HepG2 (cell line): Measurements from ENCODE around the gene ZSCAN26. TPM values are rescaled to one million over a fixed set of nuclear protein-coding genes. Genes with fewer than 3 reads are reported as not detected.

ENCODE experiments used
- AFF4 ChIP-seq: sonication (generic); formaldehyde crosslinking; IDR thresholded peaks from 2 replicates; pipeline ENCODE4 v1.4.0; 2020; ENCODE audit warnings: missing genetic modification reagents
- ATF4 ChIP-seq, 2 experiments: fragments of 450-650 bp in 1 of 2; sonication (generic) in 1 of 2; formaldehyde crosslinking; IDR thresholded peaks; 2 replicates each; pipeline versions ENCODE4 v1.5.0 to v1.8.0; 2020 to 2022; ENCODE audit warnings: mild to moderate bottlenecking in 1 of 2, missing genetic modification reagents in 1 of 2
- CENPT ChIP-seq: sonication (generic); formaldehyde crosslinking; IDR thresholded peaks from 2 replicates; pipeline ENCODE4 v1.8.0; 2022; ENCODE audit warnings: low read depth, mild to moderate bottlenecking, moderate library complexity, missing genetic modification reagents
- DNMT3B ChIP-seq: conservative IDR thresholded peaks from 2 replicates; pipeline ENCODE4 v1.6.1; 2016; ENCODE audit warnings: missing biosample characterization, control low read depth
- EP300 ChIP-seq, 3 experiments: sonication (generic) in 1 of 3; formaldehyde crosslinking in 1 of 3; IDR thresholded peaks; 2 replicates each; pipeline versions ENCODE4 v1.5.1 to v1.6.1; 2011 to 2020; ENCODE audit warnings: low read depth in 2 of 3, low read length in 2 of 3, borderline replicate concordance in 1 of 3, improper control_type of control experiment in 1 of 3, mild to moderate bottlenecking in 1 of 3, missing genetic modification reagents in 1 of 3, moderate library complexity in 1 of 3
- HDAC1 ChIP-seq: sonication (generic); formaldehyde crosslinking; IDR thresholded peaks from 2 replicates; pipeline ENCODE4 v1.5.1; 2020; ENCODE audit warnings: mild to moderate bottlenecking, missing genetic modification reagents
- HDAC6 ChIP-seq: fragments of 200-600 bp; sonication (generic); IDR thresholded peaks from 2 replicates; pipeline ENCODE4 v1.7.0; 2017; ENCODE audit warnings: mild to moderate bottlenecking, antibody characterized with exemption, low read length, low read depth
- KLF12 ChIP-seq: sonication (generic); formaldehyde crosslinking; IDR thresholded peaks from 2 replicates; pipeline ENCODE4 v1.4.0; 2020; ENCODE audit warnings: missing genetic modification reagents, borderline replicate concordance
- KLF6 ChIP-seq: IDR thresholded peaks from 2 replicates; pipeline ENCODE4 v1.8.0; 2016; ENCODE audit warnings: missing biosample characterization, missing genetic modification reagents
- MAFG ChIP-seq: sonication (generic); formaldehyde crosslinking; IDR thresholded peaks from 2 replicates; pipeline ENCODE4 v1.5.1; 2020; ENCODE audit warnings: mild to moderate bottlenecking, missing genetic modification reagents
- MEIS1 ChIP-seq: sonication (generic); formaldehyde crosslinking; IDR thresholded peaks from 2 replicates; pipeline ENCODE4 v1.9.0; 2021; ENCODE audit warnings: mild to moderate bottlenecking, missing genetic modification reagents, moderate library complexity, borderline replicate concordance
- POGZ ChIP-seq: sonication (generic); formaldehyde crosslinking; IDR thresholded peaks from 2 replicates; pipeline ENCODE4 v1.4.0; 2020; ENCODE audit warnings: mild to moderate bottlenecking, missing genetic modification reagents
- RAD21 ChIP-seq: fragments of 450-650 bp; formaldehyde crosslinking; IDR thresholded peaks from 2 replicates; pipeline ENCODE4 v1.5.0; 2020; ENCODE audit warnings: mild to moderate bottlenecking
- RCOR2 ChIP-seq: IDR thresholded peaks from 2 replicates; pipeline ENCODE4 v1.6.1; 2016; ENCODE audit warnings: missing biosample characterization, missing genetic modification reagents
- SRSF9 ChIP-seq: fragments of 200-400 bp; formaldehyde crosslinking; IDR thresholded peaks from 2 replicates; pipeline ENCODE4 v1.6.1; 2018; ENCODE audit warnings: borderline replicate concordance, mild to moderate bottlenecking, low read depth, low read length; ENCODE audit not compliant: insufficient read depth, poor library complexity, severe bottlenecking
- TMF1 ChIP-seq: sonication (generic); formaldehyde crosslinking; IDR thresholded peaks from 2 replicates; pipeline ENCODE4 v1.8.1; 2022; ENCODE audit warnings: low read depth, missing genetic modification reagents
- TRIM22 ChIP-seq: fragments of 450-650 bp; IDR thresholded peaks from 2 replicates; pipeline ENCODE4 v1.6.1; 2017
- XBP1 ChIP-seq: sonication (generic); formaldehyde crosslinking; IDR thresholded peaks from 2 replicates; pipeline ENCODE4 v1.5.0; 2020; ENCODE audit warnings: missing genetic modification reagents
- YEATS2 ChIP-seq: sonication (generic); formaldehyde crosslinking; IDR thresholded peaks from 2 replicates; pipeline ENCODE4 v1.4.0; 2020; ENCODE audit warnings: missing genetic modification reagents, borderline replicate concordance
- ZNF180 ChIP-seq: sonication (generic); formaldehyde crosslinking; IDR thresholded peaks from 2 replicates; pipeline ENCODE4 v1.4.0; 2020; ENCODE audit warnings: low read depth, missing genetic modification reagents, borderline replicate concordance
- ZNF234 ChIP-seq: sonication (generic); formaldehyde crosslinking; conservative IDR thresholded peaks from 2 replicates; pipeline ENCODE4 v1.5.1; 2020; ENCODE audit warnings: mild to moderate bottlenecking, missing genetic modification reagents
- ZNF431 ChIP-seq: sonication (generic); formaldehyde crosslinking; IDR thresholded peaks from 2 replicates; pipeline ENCODE4 v1.9.0; 2022; ENCODE audit warnings: missing genetic modification reagents, low read depth, mild to moderate bottlenecking, borderline replicate concordance
- ZNF570 ChIP-seq: sonication (generic); formaldehyde crosslinking; IDR thresholded peaks from 2 replicates; pipeline ENCODE4 v1.4.0; 2020; ENCODE audit warnings: mild to moderate bottlenecking, missing genetic modification reagents, borderline replicate concordance
- ZNF678 ChIP-seq: sonication (generic); formaldehyde crosslinking; IDR thresholded peaks from 2 replicates; pipeline ENCODE4 v1.4.0; 2020; ENCODE audit warnings: mild to moderate bottlenecking, missing genetic modification reagents
- polyA plus RNA-seq, 8 experiments: library from polyadenylated mRNA; depleted of rRNA in 3 of 8; stranded (reverse) in 7 of 8; unstranded in 1 of 8; fragments of >200 nt; fragmentation: Illumina TruSeq in 4 of 8; extraction: Trizol in 4 of 8; gene quantifications; 2 replicates each; pipeline versions ENCODE4 v1.2.1 to v1.2.3, GENCODE V29; 2011 to 2016; ENCODE audit warnings: low read depth in 4 of 8, missing spikeins in 1 of 8, mixed read lengths in 1 of 8; ENCODE audit not compliant: insufficient read depth in 1 of 8
- total RNA-seq, 5 experiments: library from RNA; depleted of rRNA; stranded (reverse); fragments of >200 nt; fragmentation: Illumina TruSeq; extraction: Trizol; gene quantifications; 2 replicates each; pipeline ENCODE4 v1.2.3, GENCODE V29; 2016; ENCODE audit warnings: low read depth in 1 of 5

ZSCAN26 gene
- total and polyA plus RNA-seq, 2 of the 13 experiments (the other 11 are each of a cell fraction or from before 2014, with no cell fraction given), result 12.0 to 15.6 TPM

- TF ChIP-seq CENPT (CRISPR knock-in tag), result no peak
- TF ChIP-seq AFF4 (CRISPR knock-in tag), result no peak
- 0 out of 2 replicates have a peak, but pooled peaks have one; percentile 40 for TF ChIP-seq DNMT3B (CRISPR knock-in tag)
- no peak for TF ChIP-seq YEATS2 (CRISPR knock-in tag)
- peak; percentile 42; the same call in 1 of the 2 replicates for TF ChIP-seq ZNF431 (CRISPR knock-in tag)
- TF ChIP-seq ZNF234, result no peak
- TF ChIP-seq ZNF570 (CRISPR knock-in tag), result no peak
- TF ChIP-seq SRSF9, result no peak
- TF ChIP-seq TMF1 (CRISPR knock-in tag), result no peak
- no peak for TF ChIP-seq ATF4 (CRISPR knock-in tag; IDR thresholded peaks at IDR 0.05)
- 0 out of 2 replicates have a peak, but pooled peaks have one; percentile 19 for TF ChIP-seq RCOR2
- TF ChIP-seq KLF12 (CRISPR knock-in tag), result no peak
- TF ChIP-seq EP300 (IDR thresholded peaks at IDR 0.05; ENCODE audit: low read depth in 2 of 2, low read length in 2 of 2), result peak in 1 of 2 experiments; percentile 66; a peak in 2 of 4 replicates
- TF ChIP-seq EP300 (CRISPR knock-in tag; IDR thresholded peaks at IDR 0.05; ENCODE audit: borderline replicate concordance), result 0 out of 2 replicates have a peak, but pooled peaks have one; percentile 27
- no peak for TF ChIP-seq ZNF678 (CRISPR knock-in tag)
- no peak for TF ChIP-seq TRIM22
- no peak for TF ChIP-seq POGZ (CRISPR knock-in tag)
- peak; percentile 70; the same call in 1 of the 2 replicates for TF ChIP-seq KLF6 (CRISPR knock-in tag)
- TF ChIP-seq MAFG (CRISPR knock-in tag), result no peak
- TF ChIP-seq RAD21 (CRISPR knock-in tag), result no peak
- TF ChIP-seq MEIS1 (CRISPR knock-in tag), result peak; percentile 77; the same call in 1 of the 2 replicates
- no peak for TF ChIP-seq HDAC6
- TF ChIP-seq ZNF180 (CRISPR knock-in tag), result no peak
- 0 out of 2 replicates have a peak, but pooled peaks have one; percentile 17 for TF ChIP-seq XBP1
- peak; percentile 61; the same call in 1 of the 2 replicates for TF ChIP-seq HDAC1 (CRISPR knock-in tag)
These were observed 57.0 kb downstream of the ZSCAN26 start (continued) for GRCh38 chr6:28323813-28324424.
